ENCODE measurements around the gene MMP2.

Gene MMP2

DNA sequence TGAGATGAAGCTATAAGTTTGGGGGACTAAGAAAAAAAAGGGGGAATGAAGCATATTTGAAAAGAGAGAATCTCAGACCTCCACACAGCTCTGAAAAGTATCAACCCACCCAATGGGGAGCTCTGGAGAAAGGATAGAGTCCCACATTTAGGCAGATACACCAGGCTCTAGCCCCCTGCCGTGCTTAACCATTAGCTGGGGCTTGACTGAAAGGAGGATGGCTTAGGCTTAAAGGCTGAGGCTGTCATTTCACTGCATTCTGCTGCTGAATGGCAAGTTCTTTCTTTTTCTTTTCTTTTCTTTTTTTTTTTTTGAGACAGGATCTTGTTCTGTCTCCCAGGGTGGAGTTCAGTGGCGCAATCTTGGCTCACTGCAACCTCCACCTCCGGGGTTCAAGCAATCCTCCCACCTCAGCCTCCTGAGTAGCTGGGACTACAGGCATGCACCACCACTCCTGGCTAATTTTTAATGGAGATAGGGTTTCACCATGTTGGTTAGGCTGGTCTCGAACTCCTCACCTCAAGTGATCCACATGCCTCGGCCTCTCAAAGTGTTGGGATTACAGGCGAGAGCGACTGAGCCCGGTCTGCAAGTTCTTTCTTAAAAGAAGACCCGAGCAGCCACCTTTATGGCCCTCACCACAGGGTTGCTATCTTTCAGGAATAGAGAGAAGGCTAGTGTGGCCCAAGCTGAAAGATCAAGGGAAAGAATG lies 9.0 kb upstream of the MMP2 start:
- DNase-seq: no peak

DNA sequence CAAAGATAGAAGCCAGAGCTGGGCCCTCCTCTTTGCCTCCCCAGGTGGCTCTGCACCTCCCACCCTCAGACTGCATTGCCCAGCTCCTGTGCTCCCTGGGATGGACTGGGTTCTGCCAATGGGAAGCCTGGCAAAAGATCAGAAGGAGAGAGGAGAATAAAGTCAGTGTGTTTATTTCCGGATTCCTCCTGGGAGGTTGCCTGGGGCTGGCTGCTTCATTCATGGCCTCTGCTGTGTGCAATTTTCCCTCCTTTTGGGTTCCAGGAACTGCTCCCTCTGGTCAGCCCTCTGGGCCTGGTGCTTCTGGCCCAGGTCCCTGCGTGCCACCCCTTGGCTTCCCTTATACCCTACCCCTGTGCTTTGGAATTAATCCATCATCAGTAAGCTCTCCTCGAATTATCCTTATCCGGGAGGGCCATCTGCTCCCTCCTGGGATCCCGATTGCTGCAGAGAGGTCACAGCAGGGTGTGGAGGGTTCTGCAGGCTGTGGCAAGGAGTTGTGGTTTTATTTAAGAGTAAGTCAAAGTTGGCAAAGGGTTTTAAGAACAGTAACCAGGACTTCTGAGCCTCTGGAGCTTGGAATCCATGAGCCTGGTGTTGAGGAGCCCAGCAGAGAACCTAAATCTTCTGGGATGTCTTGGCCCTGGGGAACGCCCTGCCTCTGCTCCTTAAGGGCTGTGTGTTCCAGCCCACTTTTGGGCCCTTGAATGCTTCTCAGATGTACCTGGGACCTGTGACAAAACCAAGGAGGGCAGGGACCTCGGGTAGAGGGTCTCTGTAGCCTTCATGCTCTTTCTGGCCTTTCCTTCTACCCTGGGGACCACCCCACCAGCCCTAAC lies 8.2 kb upstream of the MMP2 start:
- DNase-seq: no peak

DNA sequence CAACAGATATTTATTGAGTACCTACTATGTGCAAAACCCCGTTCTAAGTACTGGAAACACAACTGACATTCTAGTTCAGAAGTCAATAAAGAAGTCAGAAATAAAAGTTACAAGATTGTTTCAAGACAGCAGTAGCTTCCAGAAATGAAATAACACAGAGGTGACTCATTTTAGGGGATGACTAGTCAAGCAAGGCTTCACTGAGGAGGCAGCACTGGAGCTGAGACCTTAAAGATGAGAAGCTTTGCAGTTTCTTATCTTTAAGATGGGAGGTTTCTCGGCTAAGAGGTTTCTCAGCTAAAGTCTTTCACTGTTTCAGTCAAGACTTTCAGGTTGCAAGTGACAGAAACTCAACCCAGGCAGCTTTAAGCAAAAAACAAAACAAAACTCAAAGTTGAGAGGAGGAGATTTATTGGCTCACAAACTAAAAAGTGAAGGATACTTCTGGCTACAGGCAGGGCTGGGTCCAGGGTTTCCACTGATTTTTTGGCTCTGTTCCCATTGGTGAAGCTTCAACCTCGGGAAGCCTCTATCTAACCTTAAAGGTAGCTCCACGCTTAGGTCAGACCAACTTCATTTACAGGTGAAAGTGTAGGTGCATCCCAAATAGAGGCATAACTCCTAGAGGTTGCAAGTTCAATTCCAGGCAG lies 7.4 kb upstream of the MMP2 start:
- no peak for DNase-seq

DNA sequence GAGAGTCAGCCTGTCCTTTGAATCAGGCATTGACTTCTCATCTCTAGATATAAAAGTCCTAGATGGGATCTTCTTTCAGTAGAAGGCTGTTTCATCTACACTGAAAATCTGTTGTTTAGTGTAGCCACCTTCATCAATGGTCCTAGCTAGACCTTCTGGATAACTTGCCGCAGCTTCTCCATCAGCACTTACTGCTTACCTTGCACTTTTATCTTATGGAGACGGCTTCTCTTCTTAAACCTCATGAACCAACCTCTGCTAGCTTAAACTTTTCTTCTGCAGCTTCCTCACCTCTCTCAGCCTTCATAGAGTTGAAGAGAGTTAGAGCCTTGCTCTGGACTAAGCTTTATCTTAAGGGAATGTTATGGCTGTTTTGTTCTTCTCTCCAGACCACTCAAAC lies 5.4 kb upstream of the MMP2 start:
- DNase-seq: no peak

DNA sequence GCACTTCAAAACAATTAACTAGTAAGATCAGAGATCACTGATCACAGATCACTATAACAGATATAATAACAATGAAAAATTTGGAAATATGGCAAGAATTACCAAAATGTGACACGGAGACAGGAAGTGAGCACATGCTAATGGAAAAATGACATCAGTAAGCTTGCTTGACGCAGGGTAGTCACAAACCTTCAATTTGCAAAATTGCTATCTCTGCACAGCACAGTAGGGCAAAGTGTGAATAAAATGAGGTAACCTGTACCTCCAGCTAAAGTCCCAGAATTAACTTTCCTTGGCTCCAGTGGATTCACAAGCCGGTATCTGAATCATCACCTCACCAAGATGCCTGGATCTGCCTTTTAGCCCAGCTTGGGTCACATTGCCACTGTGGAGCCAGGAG lies 4.2 kb upstream of the MMP2 start:
- DNase-seq: no peak

- no peak for DNase-seq
Measured at GRCh38 chr16:55475919-55476318, 3.1 kb upstream of the MMP2 start.

GRCh38 chr16:55476625-55477533 lies 2.1 kb upstream of the MMP2 start:
- DNase-seq: no peak

- DNase-seq: no peak
Measured at GRCh38 chr16:55477736-55478135, 1.3 kb upstream of the MMP2 start.

DNA sequence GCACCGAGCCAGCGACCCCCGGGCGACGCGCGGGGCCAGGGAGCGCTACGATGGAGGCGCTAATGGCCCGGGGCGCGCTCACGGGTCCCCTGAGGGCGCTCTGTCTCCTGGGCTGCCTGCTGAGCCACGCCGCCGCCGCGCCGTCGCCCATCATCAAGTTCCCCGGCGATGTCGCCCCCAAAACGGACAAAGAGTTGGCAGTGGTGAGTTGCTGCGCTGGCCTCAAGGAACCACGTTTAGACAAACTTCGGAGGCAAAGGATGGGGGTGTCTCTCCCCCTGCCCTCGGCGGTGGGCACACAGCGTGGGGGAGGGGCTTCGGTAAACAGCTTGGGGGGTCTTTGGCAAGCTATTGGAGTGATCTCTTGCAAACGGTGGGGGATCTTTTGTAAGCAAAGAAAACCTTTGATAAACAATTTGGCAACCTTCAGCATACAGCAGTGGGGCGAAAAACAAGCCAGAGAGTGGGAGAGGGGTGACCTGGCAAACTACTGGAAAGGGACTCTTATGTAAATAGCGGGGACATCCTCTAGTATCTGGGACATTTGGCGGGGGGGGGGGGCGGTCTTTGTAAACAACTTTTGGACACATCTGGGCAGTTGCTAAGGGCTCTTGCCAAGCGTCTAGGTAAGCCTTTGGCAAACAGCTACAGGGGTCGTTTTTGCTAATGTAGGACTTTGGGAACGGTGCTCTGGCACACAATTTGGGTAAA lies 587 bp downstream of the MMP2 start:
- DNase-seq: no peak

GRCh38 chr16:55480228-55480655 lies 1.2 kb downstream of the MMP2 start:
- no peak for DNase-seq

DNA sequence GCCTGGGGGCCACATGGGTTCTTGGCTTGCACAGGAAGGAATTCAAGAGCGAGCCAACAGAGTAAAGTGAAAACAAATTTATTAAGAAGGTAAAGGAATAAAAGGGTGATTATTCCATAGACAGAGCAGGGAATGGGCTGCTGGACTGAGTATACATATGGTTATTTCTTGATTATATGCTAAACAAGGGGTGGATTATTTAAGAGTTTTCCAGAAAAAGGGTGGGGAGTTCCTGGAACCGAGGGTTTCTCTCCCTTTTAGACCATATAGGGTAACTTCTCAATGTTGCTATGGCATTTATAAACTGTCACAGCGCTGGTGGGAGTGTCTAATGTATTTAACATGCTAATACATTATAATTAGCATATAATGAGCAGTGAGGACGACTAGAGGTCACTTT lies 2.0 kb downstream of the MMP2 start:
- DNase-seq: no peak

DNA sequence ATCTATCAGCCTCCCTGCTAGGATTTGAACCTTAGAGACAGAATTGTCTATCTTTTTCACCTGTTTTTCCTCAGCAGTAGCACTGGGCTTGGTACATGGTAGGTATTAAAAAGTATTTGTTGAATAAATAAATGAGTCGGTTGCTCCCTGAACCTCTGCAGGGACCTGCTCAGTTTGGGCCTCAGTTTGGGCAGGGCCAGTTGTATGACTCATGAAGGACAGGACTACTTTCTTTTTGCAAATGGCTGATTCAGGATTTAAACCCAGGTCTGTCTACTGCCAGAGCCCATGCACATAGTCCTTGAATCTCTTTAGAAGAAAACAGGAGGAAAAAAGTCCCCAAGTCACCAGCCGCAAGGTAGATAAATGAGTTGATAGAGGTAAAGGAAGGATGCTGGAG lies 3.1 kb downstream of the MMP2 start:
- no peak for DNase-seq

DNA sequence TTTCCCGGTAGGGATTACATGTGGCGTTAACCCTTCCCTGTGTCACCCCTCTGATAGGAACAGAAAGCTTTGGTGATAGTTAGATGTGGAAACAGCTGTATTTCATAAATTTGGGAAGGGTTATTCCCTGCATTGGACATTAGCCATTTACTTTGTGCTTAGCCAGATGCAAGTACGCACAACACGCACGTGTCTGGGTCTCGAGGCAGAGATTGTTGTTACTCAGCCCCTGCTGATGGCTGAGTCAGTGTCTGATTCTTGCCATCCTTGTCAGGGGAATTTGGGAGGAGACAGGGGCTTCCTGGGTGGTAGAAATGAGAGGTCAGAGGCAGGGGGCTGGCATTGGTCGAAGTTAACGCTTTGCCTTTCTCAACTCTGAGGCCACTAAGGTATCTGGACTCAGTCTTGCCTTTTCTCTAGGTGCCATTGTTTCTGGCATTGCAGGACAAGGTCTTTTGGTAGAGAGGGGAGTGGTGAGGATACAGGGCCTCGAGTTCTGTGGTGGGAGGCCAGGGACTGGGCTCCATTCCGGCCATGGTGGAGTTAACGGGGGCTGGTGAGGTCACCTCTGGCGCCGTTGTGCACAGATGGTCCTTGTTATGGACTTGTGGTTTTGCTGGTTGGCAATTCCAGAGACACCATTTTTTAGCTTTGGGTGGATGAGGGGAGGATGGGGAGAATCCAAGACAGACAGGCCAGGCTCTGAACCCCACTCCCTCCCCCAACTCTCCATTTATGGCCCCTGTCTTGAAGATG lies 8.2 kb downstream of the MMP2 start:
- no peak for DNase-seq

GRCh38 chr16:55488306-55488705 lies 9.3 kb downstream of the MMP2 start:
- no peak for DNase-seq

GRCh38 chr16:55489119-55489955 lies 10.3 kb downstream of the MMP2 start:
- no peak for DNase-seq

- DNase-seq: no peak
Measured at GRCh38 chr16:55489956-55490265, 10.9 kb downstream of the MMP2 start.

DNA sequence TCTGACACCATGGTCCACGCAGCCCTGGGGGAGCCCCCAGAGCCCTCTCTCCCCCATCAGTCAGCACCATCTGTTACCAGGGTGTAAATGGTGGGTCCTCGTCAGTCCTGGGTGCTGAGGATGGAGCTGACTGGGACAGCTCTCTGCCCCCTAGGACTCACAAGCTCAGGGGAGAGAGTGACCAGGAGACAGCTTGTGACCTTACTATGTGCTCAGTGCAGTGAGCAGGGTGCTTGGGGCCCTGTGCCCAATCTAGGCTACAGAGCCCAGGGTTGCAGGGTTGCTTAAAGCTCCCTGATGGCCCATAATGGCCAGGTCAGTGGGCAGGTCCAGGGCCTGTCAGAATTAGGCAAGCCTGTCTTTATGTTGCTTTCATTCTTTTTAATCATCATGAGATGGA lies 11.3 kb downstream of the MMP2 start:
- DNase-seq: no peak

DNA sequence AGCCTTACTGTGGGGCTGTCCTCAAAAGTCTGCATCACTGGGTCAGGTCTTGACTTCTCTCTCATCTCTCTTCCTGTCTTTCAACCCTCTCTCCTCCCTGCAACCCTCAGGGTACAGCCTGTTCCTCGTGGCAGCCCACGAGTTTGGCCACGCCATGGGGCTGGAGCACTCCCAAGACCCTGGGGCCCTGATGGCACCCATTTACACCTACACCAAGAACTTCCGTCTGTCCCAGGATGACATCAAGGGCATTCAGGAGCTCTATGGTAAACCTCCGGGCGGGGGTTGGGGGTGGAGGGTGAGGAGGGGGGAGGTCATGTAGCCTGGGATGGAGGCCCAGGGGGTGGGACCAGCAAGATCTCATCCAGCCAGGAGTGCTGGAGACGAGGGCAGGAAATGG lies 12.7 kb downstream of the MMP2 start:
- DNase-seq: no peak

DNA sequence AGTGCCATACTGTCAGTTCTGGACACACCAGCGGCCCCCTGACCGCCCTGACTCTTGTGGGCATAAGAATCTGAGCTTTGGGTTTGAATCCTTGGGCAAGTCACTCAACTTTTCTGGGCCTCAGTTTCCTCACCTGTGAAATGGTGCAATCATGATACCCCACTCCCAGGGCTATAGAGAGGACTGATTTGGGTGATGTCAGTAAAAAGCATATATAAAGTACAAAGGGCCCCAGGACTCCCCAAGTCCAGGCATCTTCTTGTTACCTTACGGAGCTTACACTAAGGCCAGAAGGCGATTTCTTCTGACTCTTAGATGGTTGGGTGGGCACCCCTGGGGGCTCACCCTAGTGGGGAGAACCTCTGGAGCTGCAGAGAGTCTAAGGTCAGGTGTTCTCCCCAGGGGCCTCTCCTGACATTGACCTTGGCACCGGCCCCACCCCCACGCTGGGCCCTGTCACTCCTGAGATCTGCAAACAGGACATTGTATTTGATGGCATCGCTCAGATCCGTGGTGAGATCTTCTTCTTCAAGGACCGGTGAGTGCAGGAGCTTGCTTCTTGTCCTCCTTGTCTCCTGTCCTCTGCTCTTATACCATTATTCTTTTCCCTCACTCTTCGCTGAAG lies 13.9 kb downstream of the MMP2 start:
- no peak for DNase-seq

GRCh38 chr16:55494994-55495421 lies 16.0 kb downstream of the MMP2 start:
- DNase-seq: no peak
